ENCODE data around the gene SCN4A.

SCN4A gene

GRCh38 chr17:64006361-64007088 is 33.8 kb upstream of the SCN4A start:
- DNase-seq (ENCODE audit: insufficient read length) (no peak), FAIRE-seq (no peak)

DNA sequence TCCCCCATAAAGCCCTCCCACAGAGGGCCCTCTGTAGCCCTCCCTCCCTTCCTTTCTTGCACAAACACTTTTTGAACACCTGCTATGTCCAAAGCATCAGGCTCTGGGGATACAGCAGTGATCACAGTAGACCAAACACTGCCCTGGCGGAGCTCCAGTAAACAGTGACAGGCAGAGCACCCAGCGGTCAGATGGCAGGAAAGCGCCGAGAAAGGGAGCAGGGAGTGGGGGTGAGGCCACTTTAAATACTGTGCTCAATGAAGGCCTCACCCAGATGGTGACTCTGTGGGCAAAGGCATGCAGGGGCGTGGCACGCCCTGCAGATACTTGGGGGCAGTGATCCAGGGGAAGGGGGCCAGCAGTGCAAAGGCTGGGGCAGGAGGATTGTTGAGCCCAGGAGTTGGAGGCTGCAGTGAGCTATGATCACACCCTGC is 33.0 kb upstream of the SCN4A start:
- DNase-seq (ENCODE audit: insufficient read length): no peak
- TF ChIP-seq POLR2A (IDR thresholded peaks at IDR 0.05; ENCODE audit: low read depth, low read length) (no peak), TAF1 (IDR thresholded peaks at IDR 0.05; ENCODE audit: borderline replicate concordance, low read depth, low read length) (no peak), POLR2AphosphoS5 (IDR thresholded peaks at IDR 0.05; ENCODE audit: low read depth, low read length) (no peak)
- FAIRE-seq: no peak

More at GRCh38 chr17:64006361-64007088, 33.8 kb upstream of the SCN4A start:
- TF ChIP-seq POLR2A (IDR thresholded peaks at IDR 0.05; ENCODE audit: low read depth, low read length) (no peak), TAF1 (IDR thresholded peaks at IDR 0.05; ENCODE audit: borderline replicate concordance, low read depth, low read length) (no peak), POLR2AphosphoS5 (IDR thresholded peaks at IDR 0.05; ENCODE audit: low read depth, low read length) (no peak)

GRCh38 chr17:64004903-64005733 is 32.4 kb upstream of the SCN4A start:
- TF ChIP-seq POLR2AphosphoS5 (IDR thresholded peaks at IDR 0.05; ENCODE audit: low read depth, low read length): no peak
- FAIRE-seq (no peak), DNase-seq (ENCODE audit: insufficient read length) (no peak)

DNA sequence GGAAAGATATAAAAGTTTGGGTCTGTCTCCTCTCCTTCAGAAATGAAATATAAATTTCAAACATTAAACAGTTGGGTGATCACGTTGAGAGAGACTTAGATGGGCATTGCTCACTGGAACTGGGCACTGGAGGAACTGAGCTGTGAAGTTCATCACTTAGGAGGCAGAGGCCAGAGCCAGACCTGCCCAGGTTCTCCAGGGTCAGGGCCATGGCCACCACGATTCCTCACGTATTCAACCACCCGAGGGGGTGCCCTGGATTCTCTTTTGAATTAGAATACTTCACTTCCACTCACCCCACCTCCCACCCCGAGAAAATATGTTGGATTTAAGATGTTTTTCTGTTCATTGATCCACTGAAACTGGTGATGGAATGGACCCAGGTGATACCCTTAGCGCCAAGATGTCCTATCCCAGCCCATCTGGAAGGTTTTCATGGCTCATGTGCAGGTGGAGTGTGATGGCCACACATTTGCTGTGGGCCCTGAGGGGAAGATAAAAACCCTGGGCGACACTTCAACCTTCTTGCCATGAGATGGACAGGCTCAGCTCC is 31.6 kb upstream of the SCN4A start:
- TF ChIP-seq POLR2A (IDR thresholded peaks at IDR 0.05; ENCODE audit: low read depth, low read length): no peak
- no peak for TF ChIP-seq TAF1 (IDR thresholded peaks at IDR 0.05; ENCODE audit: borderline replicate concordance, low read depth, low read length)
- no peak for TF ChIP-seq POLR2AphosphoS5 (IDR thresholded peaks at IDR 0.05; ENCODE audit: low read depth, low read length)
- no peak for FAIRE-seq
- no peak for DNase-seq (ENCODE audit: insufficient read length)

- FAIRE-seq (no peak), DNase-seq (ENCODE audit: insufficient read length) (no peak)
- TF ChIP-seq POLR2A (IDR thresholded peaks at IDR 0.05; ENCODE audit: low read depth, low read length) (no peak), POLR2AphosphoS5 (IDR thresholded peaks at IDR 0.05; ENCODE audit: low read depth, low read length) (no peak), TAF1 (IDR thresholded peaks at IDR 0.05; ENCODE audit: borderline replicate concordance, low read depth, low read length) (no peak)
These were observed 30.9 kb upstream of the SCN4A start for GRCh38 chr17:64003526-64004121.

- FAIRE-seq (no peak), DNase-seq (ENCODE audit: insufficient read length) (no peak)
- TF ChIP-seq POLR2AphosphoS5 (IDR thresholded peaks at IDR 0.05; ENCODE audit: low read depth, low read length) (no peak), TAF1 (IDR thresholded peaks at IDR 0.05; ENCODE audit: borderline replicate concordance, low read depth, low read length) (no peak), POLR2A (IDR thresholded peaks at IDR 0.05; ENCODE audit: low read depth, low read length) (no peak)
These were observed 30.2 kb upstream of the SCN4A start for GRCh38 chr17:64002658-64003525.

DNA sequence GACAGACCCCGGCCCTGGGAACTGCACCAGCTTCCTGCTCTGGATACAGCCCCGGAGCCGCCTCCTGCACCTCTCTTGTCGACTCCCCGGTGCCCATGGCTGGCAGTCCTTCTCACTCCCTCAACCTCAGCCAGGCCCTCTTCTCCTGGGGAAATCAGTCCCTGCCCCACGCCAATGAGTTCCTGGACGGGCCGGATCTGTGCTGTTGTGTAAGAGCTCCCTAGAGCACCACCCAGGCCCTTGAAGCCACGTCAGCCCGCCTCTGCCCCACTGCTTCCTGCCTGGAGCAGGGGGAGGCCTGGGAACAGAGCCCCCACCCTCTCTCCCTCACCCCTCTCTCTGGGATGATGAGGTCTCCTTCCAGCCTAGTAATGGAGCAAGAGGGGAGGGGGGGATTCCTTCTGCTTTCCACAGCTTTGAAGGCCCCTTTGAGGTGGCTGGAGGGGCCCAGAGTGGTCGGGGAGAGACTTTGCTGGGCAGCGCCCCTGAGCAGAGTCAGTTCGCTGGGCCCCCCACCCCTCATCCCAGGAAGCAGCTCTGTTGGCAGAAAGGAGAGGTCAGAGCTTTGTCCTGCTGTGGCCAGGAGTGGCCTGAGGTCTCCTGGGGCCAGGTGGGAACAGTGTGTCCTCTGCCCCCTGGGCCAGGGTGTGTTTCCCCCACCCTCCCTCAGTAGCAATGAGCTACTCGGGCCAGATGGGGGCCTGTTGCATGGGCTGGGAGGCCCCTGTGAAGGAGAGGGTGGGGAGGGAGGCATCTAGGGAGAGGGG is 29.2 kb upstream of the SCN4A start:
- DNase-seq (ENCODE audit: insufficient read length): no peak
- no peak for FAIRE-seq
- TF ChIP-seq POLR2AphosphoS5 (IDR thresholded peaks at IDR 0.05; ENCODE audit: low read depth, low read length) (no peak), POLR2A (IDR thresholded peaks at IDR 0.05; ENCODE audit: low read depth, low read length) (no peak), TAF1 (IDR thresholded peaks at IDR 0.05; ENCODE audit: borderline replicate concordance, low read depth, low read length) (no peak)

- TF ChIP-seq TAF1 (IDR thresholded peaks at IDR 0.05; ENCODE audit: borderline replicate concordance, low read depth, low read length): no peak
- no peak for TF ChIP-seq POLR2A (IDR thresholded peaks at IDR 0.05; ENCODE audit: low read depth, low read length)
- TF ChIP-seq POLR2AphosphoS5 (IDR thresholded peaks at IDR 0.05; ENCODE audit: low read depth, low read length): no peak
- FAIRE-seq (no peak), DNase-seq (ENCODE audit: insufficient read length) (no peak)
These were observed 28.4 kb upstream of the SCN4A start for GRCh38 chr17:64001091-64001579.

- TF ChIP-seq POLR2A (IDR thresholded peaks at IDR 0.05; ENCODE audit: low read depth, low read length) (no peak), TAF1 (IDR thresholded peaks at IDR 0.05; ENCODE audit: borderline replicate concordance, low read depth, low read length) (no peak), POLR2AphosphoS5 (IDR thresholded peaks at IDR 0.05; ENCODE audit: low read depth, low read length) (peak; percentile 50; the same call in 1 of the 2 replicates)
- peak; percentile 46 for FAIRE-seq
- DNase-seq (ENCODE audit: insufficient read length): no peak
These were observed 27.2 kb upstream of the SCN4A start for GRCh38 chr17:63999680-64000531.
